ENCODE results near the gene ABCB4. TPM values are rescaled to one million over a fixed set of nuclear protein-coding genes. Genes with fewer than 3 reads are reported as not detected.

Gene ABCB4
- total RNA-seq, 1 donor from 2014 or later, result 0.30 TPM

- Histone ChIP-seq H3K4me2 (no peak overlapping the region), H3K79me2 (ENCODE audit: low read depth) (no peaks in the 10 kb centered on the region), H3K4me1 (no peaks in the 10 kb centered on the region), H3K9ac (no peak overlapping the region), H3K27me3 (no peaks in the 10 kb centered on the region), H4K20me1 (ENCODE audit: low read depth) (no peaks in the 10 kb centered on the region), H2AFZ (replicated peaks) (no peak overlapping the region), H3K36me3 (peaks cover 41% of the 10 kb centered on the region), H3K27ac (no peak overlapping the region), H3F3A (ENCODE audit: low read depth) (no peaks in the 10 kb centered on the region), H3K9me3 (ENCODE audit: low read depth) (peaks cover 34% of the 10 kb centered on the region), H3K4me3 (no peak overlapping the region)
- peaks cover 2% of the 10 kb centered on the region for H3K27me3 Mint-ChIP-seq (ENCODE audit: insufficient read depth, low read depth)
- no peak overlapping the region for H3K4me3 Mint-ChIP-seq
- H3K4me1 Mint-ChIP-seq, result no peaks in the 10 kb centered on the region
- no peak overlapping the region for H3K27ac Mint-ChIP-seq
- peaks cover 54% of the 10 kb centered on the region for H3K36me3 Mint-ChIP-seq
- peaks cover 48% of the 10 kb centered on the region for H3K9me3 Mint-ChIP-seq
- no peak for TF ChIP-seq CTCF (IDR thresholded peaks at IDR 0.05)
- TF ChIP-seq EZH2 (IDR thresholded peaks at IDR 0.05), result no peak
- no peak for TF ChIP-seq EZH2phosphoT487 (IDR thresholded peaks at IDR 0.05)
- DNase-seq (ENCODE audit: low spot score), result no peak
Measured at GRCh38 chr7:87356448-87356847, 119.0 kb downstream of the ABCB4 start.

- Histone ChIP-seq H3K36me3 (peaks cover 49% of the 10 kb centered on the region), H3K9ac (no peak overlapping the region), H4K20me1 (ENCODE audit: low read depth) (no peaks in the 10 kb centered on the region), H3K79me2 (ENCODE audit: low read depth) (no peaks in the 10 kb centered on the region), H3K4me2 (no peak overlapping the region), H3K9me3 (ENCODE audit: low read depth) (peaks cover 34% of the 10 kb centered on the region), H3K27ac (no peak overlapping the region), H3F3A (ENCODE audit: low read depth) (no peaks in the 10 kb centered on the region), H2AFZ (replicated peaks) (no peak overlapping the region), H3K4me3 (no peak overlapping the region), H3K27me3 (no peaks in the 10 kb centered on the region), H3K4me1 (no peaks in the 10 kb centered on the region)
- H3K27me3 Mint-ChIP-seq (ENCODE audit: insufficient read depth, low read depth), result peaks cover 2% of the 10 kb centered on the region
- peaks cover 53% of the 10 kb centered on the region for H3K9me3 Mint-ChIP-seq
- H3K4me3 Mint-ChIP-seq, result no peak overlapping the region
- TF ChIP-seq CTCF (IDR thresholded peaks at IDR 0.05) (no peak), EZH2phosphoT487 (IDR thresholded peaks at IDR 0.05) (no peak), EZH2 (IDR thresholded peaks at IDR 0.05) (no peak)
- no peak overlapping the region for H3K27ac Mint-ChIP-seq
- H3K4me1 Mint-ChIP-seq, result no peaks in the 10 kb centered on the region
- H3K36me3 Mint-ChIP-seq, result peaks cover 57% of the 10 kb centered on the region
- peak; percentile 36 for DNase-seq (ENCODE audit: low spot score)
Measured at GRCh38 chr7:87354749-87355148, 120.7 kb downstream of the ABCB4 start.

Other genes with a start within 250 kb of the ABCB4 start
- gene CROT, start 130.0 kb downstream of the ABCB4 start, total RNA-seq (ENCODE audit: low replicate concordance), result 24.7 and 53.4 TPM in 2 replicates
- not detected in 2 replicates for gene ABCB1, start 125.2 kb upstream of the ABCB4 start, total RNA-seq (ENCODE audit: low replicate concordance)
- 0.12 and 1.2 TPM in 2 replicates for gene RUNDC3B, start 152.7 kb upstream of the ABCB4 start, total RNA-seq (ENCODE audit: low replicate concordance)